ENCODE data around the gene ZFAND5.

ZFAND5 gene

GRCh38 chr9:72364679-72365524 is at the start of gene ZFAND5:
ZFAND5 (minus strand) TSS chr9:72365208; CDS start chr9:72360778, 4,430 bp downstream.
- peak; percentile 97 for DNase-seq

- DNase-seq = no peak
Measured at GRCh38 chr9:72412483-72413040, 47.6 kb upstream of the ZFAND5 start.

- DNase-seq = no peak
Measured at GRCh38 chr9:72410214-72410613, 45.2 kb upstream of the ZFAND5 start.

- DNase-seq = no peak
Measured at GRCh38 chr9:72407114-72407513, 42.1 kb upstream of the ZFAND5 start.

- no peak for DNase-seq
Measured at GRCh38 chr9:72402744-72403143, 37.7 kb upstream of the ZFAND5 start.

GRCh38 chr9:72401396-72401795 is 36.4 kb upstream of the ZFAND5 start:
- no peak for DNase-seq

- no peak for DNase-seq
Measured at GRCh38 chr9:72400866-72401265, 35.9 kb upstream of the ZFAND5 start.

GRCh38 chr9:72399391-72399790 is 34.4 kb upstream of the ZFAND5 start:
- DNase-seq = no peak

- no peak for DNase-seq
Measured at GRCh38 chr9:72396247-72397091, 31.5 kb upstream of the ZFAND5 start.

- DNase-seq = no peak
Measured at GRCh38 chr9:72394066-72394465, 29.1 kb upstream of the ZFAND5 start.

GRCh38 chr9:72390907-72391306 is 25.9 kb upstream of the ZFAND5 start:
- no peak for DNase-seq

- no peak for DNase-seq
Measured at GRCh38 chr9:72386186-72386585, 21.2 kb upstream of the ZFAND5 start.

GRCh38 chr9:72384710-72385485 is 19.9 kb upstream of the ZFAND5 start:
- no peak for DNase-seq

- DNase-seq = no peak
Measured at GRCh38 chr9:72383978-72384709, 19.1 kb upstream of the ZFAND5 start.

- no peak for DNase-seq
Measured at GRCh38 chr9:72382405-72382804, 17.4 kb upstream of the ZFAND5 start.

- no peak for DNase-seq
Measured at GRCh38 chr9:72377041-72377440, 12.0 kb upstream of the ZFAND5 start.

- no peak for DNase-seq
Measured at GRCh38 chr9:72371151-72371550, 6.1 kb upstream of the ZFAND5 start.

- DNase-seq = peak; percentile 70
Measured at GRCh38 chr9:72365525-72366256, 683 bp upstream of the ZFAND5 start.

- DNase-seq = peak; percentile 78
Measured at GRCh38 chr9:72363908-72364678, 915 bp downstream of the ZFAND5 start.

- no peak for DNase-seq
Measured at GRCh38 chr9:72363236-72363635, 1.8 kb downstream of the ZFAND5 start.
